NT2/D1 (cell line): ENCODE measurements around the gene QKI.

Experiments used
- DNase-seq: peaks from one replicate; pipeline ENCODE4 v3.0.0-alpha.2; 2011; ENCODE audit warnings: low read depth, low spot score
- H3K27me3 ChIP-seq: 2 replicates; pipeline ENCODE4 v1.6.0; 2011; ENCODE audit warnings: mild to moderate bottlenecking; ENCODE audit not compliant: insufficient read length, insufficient read depth
- H3K36me3 ChIP-seq: 2 replicates; pipeline ENCODE4 v1.6.1; 2011; ENCODE audit warnings: mild to moderate bottlenecking, low read length, mixed read lengths; ENCODE audit not compliant: insufficient read depth, insufficient read length
- H3K4me1 ChIP-seq: 2 replicates; pipeline ENCODE4 v1.5.1; 2011; ENCODE audit not compliant: insufficient read depth, insufficient read length
- H3K4me3 ChIP-seq: 2 replicates; pipeline ENCODE4 v1.5.1; 2011; ENCODE audit warnings: low read depth; ENCODE audit not compliant: insufficient read length
- H3K9ac ChIP-seq: 2 replicates; pipeline ENCODE4 v1.6.0; 2011; ENCODE audit warnings: low read depth; ENCODE audit not compliant: insufficient read length
- H3K9me3 ChIP-seq: 2 replicates; pipeline ENCODE4 v1.5.1; 2011; ENCODE audit warnings: mild to moderate bottlenecking, low read length; ENCODE audit not compliant: insufficient read depth
- SUZ12 ChIP-seq: IDR thresholded peaks from 2 replicates; pipeline ENCODE4 v1.6.1; 2011; ENCODE audit not compliant: insufficient read length, insufficient read depth; ENCODE audit errors: extremely low read depth
- YY1 ChIP-seq: IDR thresholded peaks from 2 replicates; pipeline ENCODE4 v1.6.1; 2011; ENCODE audit not compliant: insufficient read length, insufficient read depth
- ZNF274 ChIP-seq: IDR thresholded peaks from 2 replicates; pipeline ENCODE4 v1.6.1; 2011; ENCODE audit warnings: mild to moderate bottlenecking, low read depth, low read length

QKI gene

GRCh38 chr6:163504984-163505640 lies 90.6 kb downstream of the QKI start:
- peaks cover 33% of the 10 kb centered on the region for H3K9me3 ChIP-seq
- H3K4me1 ChIP-seq = no peaks in the 10 kb centered on the region
- no peaks in the 10 kb centered on the region for H3K36me3 ChIP-seq
- H3K9ac ChIP-seq = no peak overlapping the region
- no peaks in the 10 kb centered on the region for H3K27me3 ChIP-seq
- DNase-seq = no peak
- TF ChIP-seq ZNF274 (no peak), YY1 (no peak), SUZ12 (no peak)
- H3K4me3 ChIP-seq = no peak overlapping the region

GRCh38 chr6:163507965-163508364 lies 93.4 kb downstream of the QKI start:
- no peaks in the 10 kb centered on the region for H3K4me1 ChIP-seq
- no peak for TF ChIP-seq SUZ12
- DNase-seq = no peak
- H3K9me3 ChIP-seq = peaks cover 33% of the 10 kb centered on the region
- no peaks in the 10 kb centered on the region for H3K27me3 ChIP-seq
- no peak overlapping the region for H3K9ac ChIP-seq
- H3K4me3 ChIP-seq = no peak overlapping the region
- H3K36me3 ChIP-seq = no peaks in the 10 kb centered on the region

GRCh38 chr6:163513003-163513402 lies 98.5 kb downstream of the QKI start:
- Histone ChIP-seq H3K4me3 (no peak overlapping the region), H3K9me3 (peaks cover 2% of the 10 kb centered on the region; the same call in 1 of the 2 replicates), H3K27me3 (no peaks in the 10 kb centered on the region), H3K9ac (no peak overlapping the region), H3K36me3 (peaks cover 4% of the 10 kb centered on the region), H3K4me1 (no peaks in the 10 kb centered on the region)
- no peak for DNase-seq
- TF ChIP-seq YY1 (no peak), ZNF274 (no peak), SUZ12 (no peak)

GRCh38 chr6:163513570-163514166 lies 99.2 kb downstream of the QKI start:
- Histone ChIP-seq H3K4me1 (no peaks in the 10 kb centered on the region), H3K36me3 (peaks cover 4% of the 10 kb centered on the region), H3K4me3 (no peak overlapping the region), H3K9ac (no peak overlapping the region), H3K9me3 (no peaks in the 10 kb centered on the region), H3K27me3 (no peaks in the 10 kb centered on the region)
- DNase-seq = no peak
- no peak for TF ChIP-seq SUZ12
- TF ChIP-seq YY1 = no peak
- TF ChIP-seq ZNF274 = no peak

- Histone ChIP-seq H3K36me3 (peaks cover 4% of the 10 kb centered on the region), H3K4me1 (no peaks in the 10 kb centered on the region), H3K9ac (no peak overlapping the region), H3K4me3 (no peak overlapping the region), H3K27me3 (no peaks in the 10 kb centered on the region), H3K9me3 (no peaks in the 10 kb centered on the region)
- DNase-seq = no peak
- TF ChIP-seq YY1 = no peak
- no peak for TF ChIP-seq SUZ12
- TF ChIP-seq ZNF274 = no peak
Observed at GRCh38 chr6:163516908-163517307, 102.4 kb downstream of the QKI start.

- Histone ChIP-seq H3K9ac (no peak overlapping the region), H3K4me3 (no peak overlapping the region), H3K36me3 (peaks cover 3% of the 10 kb centered on the region), H3K4me1 (no peaks in the 10 kb centered on the region), H3K9me3 (no peaks in the 10 kb centered on the region), H3K27me3 (no peaks in the 10 kb centered on the region)
- no peak for DNase-seq
- TF ChIP-seq ZNF274 = no peak
- no peak for TF ChIP-seq SUZ12
- TF ChIP-seq YY1 = no peak
Observed at GRCh38 chr6:163520956-163521355, 106.4 kb downstream of the QKI start.

DNA sequence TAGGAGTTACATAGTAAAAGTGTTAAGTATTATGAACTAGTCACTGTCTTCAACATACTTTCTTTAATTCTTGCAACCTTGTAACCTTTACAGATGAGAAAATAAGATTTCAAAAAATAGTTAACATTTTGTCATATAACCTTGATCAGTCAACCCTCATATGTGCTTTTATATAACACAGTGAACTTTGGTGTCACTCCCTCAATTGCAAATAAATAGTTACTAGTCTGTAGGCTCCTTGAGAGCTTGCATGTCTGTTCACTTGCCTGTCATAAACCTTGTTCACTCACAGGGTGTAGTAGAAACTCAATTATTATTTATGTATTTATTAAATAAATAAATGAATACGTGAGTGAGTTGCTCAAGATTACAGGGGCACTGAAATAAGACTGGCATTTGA lies 107.5 kb downstream of the QKI start:
- Histone ChIP-seq H3K9ac (no peak overlapping the region), H3K36me3 (peaks cover 3% of the 10 kb centered on the region), H3K4me3 (no peak overlapping the region), H3K4me1 (no peaks in the 10 kb centered on the region), H3K9me3 (no peaks in the 10 kb centered on the region), H3K27me3 (no peaks in the 10 kb centered on the region)
- TF ChIP-seq YY1 = no peak
- no peak for TF ChIP-seq SUZ12
- TF ChIP-seq ZNF274 = no peak
- DNase-seq = no peak
